ENCODE measurements around the gene MPEG1.

The MPEG1 gene, protein sequence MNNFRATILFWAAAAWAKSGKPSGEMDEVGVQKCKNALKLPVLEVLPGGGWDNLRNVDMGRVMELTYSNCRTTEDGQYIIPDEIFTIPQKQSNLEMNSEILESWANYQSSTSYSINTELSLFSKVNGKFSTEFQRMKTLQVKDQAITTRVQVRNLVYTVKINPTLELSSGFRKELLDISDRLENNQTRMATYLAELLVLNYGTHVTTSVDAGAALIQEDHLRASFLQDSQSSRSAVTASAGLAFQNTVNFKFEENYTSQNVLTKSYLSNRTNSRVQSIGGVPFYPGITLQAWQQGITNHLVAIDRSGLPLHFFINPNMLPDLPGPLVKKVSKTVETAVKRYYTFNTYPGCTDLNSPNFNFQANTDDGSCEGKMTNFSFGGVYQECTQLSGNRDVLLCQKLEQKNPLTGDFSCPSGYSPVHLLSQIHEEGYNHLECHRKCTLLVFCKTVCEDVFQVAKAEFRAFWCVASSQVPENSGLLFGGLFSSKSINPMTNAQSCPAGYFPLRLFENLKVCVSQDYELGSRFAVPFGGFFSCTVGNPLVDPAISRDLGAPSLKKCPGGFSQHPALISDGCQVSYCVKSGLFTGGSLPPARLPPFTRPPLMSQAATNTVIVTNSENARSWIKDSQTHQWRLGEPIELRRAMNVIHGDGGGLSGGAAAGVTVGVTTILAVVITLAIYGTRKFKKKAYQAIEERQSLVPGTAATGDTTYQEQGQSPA

DNA sequence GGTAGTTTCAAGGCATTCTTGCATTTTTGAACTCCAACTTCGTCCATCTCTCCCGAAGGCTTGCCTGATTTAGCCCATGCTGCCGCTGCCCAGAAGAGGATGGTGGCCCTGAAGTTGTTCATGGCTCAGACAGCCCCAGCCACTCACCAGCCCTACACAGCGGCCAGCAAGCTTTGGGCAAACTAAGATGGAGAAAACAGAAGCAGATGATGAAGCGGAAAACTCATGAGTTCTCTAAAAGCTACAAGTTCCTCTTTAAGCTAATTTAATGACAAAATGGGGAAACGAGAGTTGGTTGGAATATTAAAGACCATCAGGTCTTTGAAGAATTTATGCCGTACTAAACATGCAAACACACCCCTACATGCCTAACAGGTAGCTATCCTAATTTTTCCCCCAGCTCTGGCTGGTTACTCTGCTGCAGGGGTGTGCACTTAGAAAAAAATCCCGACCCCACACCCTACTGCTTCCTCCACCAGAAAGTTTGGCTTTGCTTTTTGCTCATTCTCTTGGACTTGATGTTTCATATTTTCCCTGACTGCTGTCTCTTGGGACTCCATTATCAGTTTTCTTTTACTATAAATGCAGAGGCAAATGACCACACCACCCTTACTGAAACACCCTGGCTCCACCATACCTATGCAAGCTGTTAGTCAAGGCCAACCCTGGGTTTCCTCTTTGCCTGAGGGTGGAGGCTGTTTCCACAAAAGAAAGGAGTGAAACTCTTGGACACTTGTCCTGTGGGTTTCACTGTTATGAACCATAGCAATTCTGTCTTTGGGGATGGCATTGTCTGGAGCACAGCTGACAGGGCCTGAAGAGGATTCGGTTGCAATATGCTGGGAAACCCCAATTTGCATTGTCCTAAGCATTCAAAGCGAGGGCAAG is at the start of gene MPEG1:
MPEG1 (minus strand) TSS at position 184 of the 888 bp plus-strand sequence; CDS start at position 122, 62 bp downstream.
- TF ChIP-seq, protein P1, sequence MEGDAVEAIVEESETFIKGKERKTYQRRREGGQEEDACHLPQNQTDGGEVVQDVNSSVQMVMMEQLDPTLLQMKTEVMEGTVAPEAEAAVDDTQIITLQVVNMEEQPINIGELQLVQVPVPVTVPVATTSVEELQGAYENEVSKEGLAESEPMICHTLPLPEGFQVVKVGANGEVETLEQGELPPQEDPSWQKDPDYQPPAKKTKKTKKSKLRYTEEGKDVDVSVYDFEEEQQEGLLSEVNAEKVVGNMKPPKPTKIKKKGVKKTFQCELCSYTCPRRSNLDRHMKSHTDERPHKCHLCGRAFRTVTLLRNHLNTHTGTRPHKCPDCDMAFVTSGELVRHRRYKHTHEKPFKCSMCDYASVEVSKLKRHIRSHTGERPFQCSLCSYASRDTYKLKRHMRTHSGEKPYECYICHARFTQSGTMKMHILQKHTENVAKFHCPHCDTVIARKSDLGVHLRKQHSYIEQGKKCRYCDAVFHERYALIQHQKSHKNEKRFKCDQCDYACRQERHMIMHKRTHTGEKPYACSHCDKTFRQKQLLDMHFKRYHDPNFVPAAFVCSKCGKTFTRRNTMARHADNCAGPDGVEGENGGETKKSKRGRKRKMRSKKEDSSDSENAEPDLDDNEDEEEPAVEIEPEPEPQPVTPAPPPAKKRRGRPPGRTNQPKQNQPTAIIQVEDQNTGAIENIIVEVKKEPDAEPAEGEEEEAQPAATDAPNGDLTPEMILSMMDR (IDR thresholded peaks at IDR 0.05; ENCODE audit: extremely low read depth, insufficient read depth, missing control alignments), result no peak
- no peak for DNase-seq (ENCODE audit: low spot score)
- in situ Hi-C loops (cut with MboI; ENCODE audit: low pct_unique_long_range_greater_than_20kb, low sequenced_read_pairs, unreplicated experiment), result no loop called here

DNA sequence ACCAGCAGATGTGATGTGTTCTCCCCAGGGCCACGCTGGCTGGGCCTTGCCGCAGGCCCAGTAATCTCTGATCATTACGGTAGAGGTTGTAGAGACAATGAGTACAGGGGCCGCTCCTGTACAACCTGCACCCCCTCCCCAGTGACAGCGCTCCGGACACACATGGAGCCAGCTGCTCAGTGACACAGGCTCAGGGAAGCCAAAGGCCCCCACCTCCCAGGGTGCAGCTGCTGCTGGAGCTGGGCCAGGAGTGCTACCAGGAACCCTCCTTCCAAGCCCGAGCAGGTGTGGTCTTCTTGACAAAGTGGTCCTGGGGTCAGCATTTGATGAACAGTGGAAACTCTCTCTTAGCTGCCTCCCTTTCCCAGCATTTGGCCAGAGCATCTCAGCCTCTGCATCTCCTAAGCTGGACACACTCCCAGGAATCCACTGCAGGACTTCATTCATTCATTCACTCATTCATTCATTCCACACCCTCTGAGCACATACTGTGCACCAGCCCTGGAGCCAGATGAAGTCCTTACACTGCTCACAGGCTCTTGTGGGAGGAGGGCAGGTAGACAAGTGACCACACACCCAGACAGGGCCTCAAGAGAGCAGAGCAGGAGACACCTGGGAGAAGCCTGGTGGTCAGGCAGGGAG is 49.6 kb upstream of the MPEG1 start:
- in situ Hi-C loops (cut with MboI; ENCODE audit: low pct_unique_long_range_greater_than_20kb, low sequenced_read_pairs, unreplicated experiment), result no loop called here
- TF ChIP-seq, protein P1 (IDR thresholded peaks at IDR 0.05; ENCODE audit: extremely low read depth, insufficient read depth, missing control alignments), result no peak
- no peak for DNase-seq (ENCODE audit: low spot score)

DNA sequence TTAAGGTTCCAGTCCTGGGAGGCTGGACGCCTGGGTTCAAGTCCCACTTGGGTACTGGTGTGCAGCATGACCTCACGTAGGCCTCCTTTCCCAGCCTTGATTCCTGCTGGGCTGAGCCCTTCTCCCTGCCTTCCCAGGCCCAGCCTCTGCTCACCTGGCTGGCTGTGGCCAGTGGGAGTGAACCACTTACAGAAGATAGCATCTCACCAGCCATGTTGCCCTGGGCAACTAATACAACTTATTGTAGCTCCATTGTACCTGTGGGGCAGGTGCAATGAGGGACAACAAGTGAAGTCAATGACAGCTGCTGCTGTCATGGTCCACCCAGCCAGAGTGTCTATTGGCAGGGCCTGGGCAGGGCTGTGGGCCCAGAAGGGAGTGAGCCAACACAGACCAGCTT is 48.4 kb upstream of the MPEG1 start:
- in situ Hi-C loops (cut with MboI; ENCODE audit: low pct_unique_long_range_greater_than_20kb, low sequenced_read_pairs, unreplicated experiment), result no loop called here
- TF ChIP-seq, protein P1 (IDR thresholded peaks at IDR 0.05; ENCODE audit: extremely low read depth, insufficient read depth, missing control alignments), result no peak
- DNase-seq (ENCODE audit: low spot score), result no peak

DNA sequence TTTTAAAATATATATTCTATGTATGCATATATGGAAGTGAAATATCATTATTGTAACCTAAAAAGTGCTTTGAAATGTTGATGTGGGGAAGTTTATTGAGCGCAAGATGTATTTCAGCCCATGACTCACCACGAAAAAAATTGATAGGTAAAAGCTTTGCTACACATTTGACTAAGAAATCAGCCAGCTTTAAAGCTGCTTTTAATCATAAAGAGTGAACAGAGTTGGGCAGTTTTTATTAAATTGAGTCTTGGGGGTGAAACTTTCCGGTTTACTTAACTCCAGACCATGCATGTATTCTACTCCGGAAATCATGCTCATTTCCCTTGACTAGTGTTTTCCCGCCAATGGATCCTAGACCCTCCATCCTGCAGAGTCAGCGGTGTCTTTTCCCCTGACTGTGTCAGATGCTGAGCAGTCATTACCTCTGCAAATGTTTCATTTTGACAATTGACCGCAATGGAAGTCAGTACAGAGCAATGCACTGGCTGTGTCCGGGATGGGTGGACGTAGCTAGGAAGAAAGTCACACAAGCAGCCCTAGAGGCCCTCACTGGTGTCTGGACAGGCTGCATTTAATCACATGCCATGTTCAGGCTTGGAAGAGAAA is 47.2 kb upstream of the MPEG1 start:
- in situ Hi-C loops (cut with MboI; ENCODE audit: low pct_unique_long_range_greater_than_20kb, low sequenced_read_pairs, unreplicated experiment), result no loop called here
- TF ChIP-seq, protein P1 (IDR thresholded peaks at IDR 0.05; ENCODE audit: extremely low read depth, insufficient read depth, missing control alignments), result no peak
- no peak for DNase-seq (ENCODE audit: low spot score)

DNA sequence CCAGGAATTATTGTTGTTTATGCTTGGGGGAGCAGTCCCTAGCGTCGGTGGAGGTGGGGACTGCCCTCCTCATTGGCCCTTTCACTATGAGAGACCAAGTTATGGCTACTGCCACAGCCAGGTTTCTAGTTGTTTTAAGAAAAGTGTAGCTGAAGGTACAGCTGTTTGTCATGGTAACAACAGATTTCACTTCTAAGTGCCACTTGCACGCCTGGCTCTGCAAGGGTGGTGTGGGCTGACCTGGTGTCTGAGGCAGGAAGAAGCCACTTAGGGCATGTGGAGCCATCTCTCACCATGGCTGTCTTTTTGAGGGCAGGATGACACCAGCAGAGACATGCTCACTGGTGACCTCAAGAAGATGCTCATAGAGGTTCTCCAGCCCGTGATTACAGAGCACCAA is 46.3 kb upstream of the MPEG1 start:
- DNase-seq (ENCODE audit: low spot score), result no peak
- TF ChIP-seq, protein P1 (IDR thresholded peaks at IDR 0.05; ENCODE audit: extremely low read depth, insufficient read depth, missing control alignments), result no peak
- in situ Hi-C loops (cut with MboI; ENCODE audit: low pct_unique_long_range_greater_than_20kb, low sequenced_read_pairs, unreplicated experiment), result no loop called here

All from GM13977 (cell line).